NCI-H2171 treated with DMSO at 0.1 percent for 48 hours (cell line): ENCODE measurements around the gene OR2L2.
"Not testable (repeated sequence)": the region's sequence is repeated elsewhere in the genome, so short reads cannot be mapped to it uniquely, and the experiment has no call there.

Experiments
- DNase-seq: peaks from one replicate; lab custom pipeline; 2025; lab: John Stamatoyannopoulos, UW

OR2L2 gene, protein sequence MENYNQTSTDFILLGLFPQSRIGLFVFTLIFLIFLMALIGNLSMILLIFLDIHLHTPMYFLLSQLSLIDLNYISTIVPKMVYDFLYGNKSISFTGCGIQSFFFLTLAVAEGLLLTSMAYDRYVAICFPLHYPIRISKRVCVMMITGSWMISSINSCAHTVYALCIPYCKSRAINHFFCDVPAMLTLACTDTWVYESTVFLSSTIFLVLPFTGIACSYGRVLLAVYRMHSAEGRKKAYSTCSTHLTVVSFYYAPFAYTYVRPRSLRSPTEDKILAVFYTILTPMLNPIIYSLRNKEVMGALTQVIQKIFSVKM

DNA sequence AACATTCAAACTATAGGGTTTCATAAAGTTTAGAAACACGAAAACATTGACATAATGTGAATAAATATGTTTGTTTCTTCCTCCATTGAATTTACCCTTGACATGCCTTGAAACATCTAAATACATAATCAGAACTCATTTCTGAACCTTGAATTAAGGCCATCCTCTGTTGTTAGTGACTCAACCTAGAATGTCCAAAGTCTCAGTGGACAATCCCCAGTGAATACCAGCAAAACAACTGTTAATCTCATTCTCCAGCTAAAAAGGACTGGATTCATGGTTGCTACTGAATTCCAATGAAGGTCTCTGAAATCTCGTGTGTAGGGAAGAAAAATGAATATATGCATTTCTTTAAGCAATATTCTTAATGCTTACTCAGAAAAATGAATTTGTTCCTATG, at the start of gene OR2L2:
TSS of gene OR2L2 (plus strand) at position 301 of the 400 bp plus-strand sequence. CDS start 8,198 bp downstream, outside the sequence.
- DNase-seq, result no peak

DNA sequence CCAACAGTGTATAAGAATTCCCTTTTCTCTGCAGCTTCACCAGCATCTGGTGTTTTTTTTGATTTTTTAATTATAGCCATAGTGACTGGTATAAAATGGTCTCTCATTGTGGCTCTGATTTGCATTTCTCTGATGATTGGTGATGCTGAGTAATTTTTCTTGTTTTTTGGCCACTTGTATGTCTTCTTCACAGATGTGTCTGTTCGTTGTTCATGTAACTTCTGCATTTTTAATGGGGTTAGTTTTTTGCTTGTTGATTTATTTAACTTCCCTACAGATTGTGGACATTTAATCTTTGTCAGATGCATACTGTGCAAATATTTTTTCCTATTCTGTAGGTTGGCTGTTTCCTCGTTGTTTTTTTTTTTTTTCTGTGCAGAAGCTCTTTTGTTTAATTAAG, 36.9 kb upstream of the OR2L2 start:
- no peak for DNase-seq

DNA sequence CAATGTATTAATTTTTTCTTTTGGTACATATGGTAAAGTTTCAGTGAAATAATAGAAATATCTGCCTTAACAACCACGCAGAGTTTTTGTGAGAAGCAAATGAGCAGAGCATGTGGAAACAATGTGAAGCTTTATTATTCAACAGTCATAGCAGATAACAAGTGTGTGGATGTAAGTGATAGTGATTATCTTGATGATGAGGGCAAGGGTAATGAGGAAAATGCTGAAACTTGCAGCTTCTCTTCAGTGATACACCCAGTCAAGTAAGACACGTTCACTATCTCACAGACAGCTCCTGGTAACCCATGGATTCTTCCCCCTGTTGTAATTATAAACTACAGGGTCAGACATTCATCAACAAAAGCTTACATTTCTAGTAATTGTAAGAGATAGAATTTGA, 31.1 kb upstream of the OR2L2 start:
- no peak for DNase-seq

DNA sequence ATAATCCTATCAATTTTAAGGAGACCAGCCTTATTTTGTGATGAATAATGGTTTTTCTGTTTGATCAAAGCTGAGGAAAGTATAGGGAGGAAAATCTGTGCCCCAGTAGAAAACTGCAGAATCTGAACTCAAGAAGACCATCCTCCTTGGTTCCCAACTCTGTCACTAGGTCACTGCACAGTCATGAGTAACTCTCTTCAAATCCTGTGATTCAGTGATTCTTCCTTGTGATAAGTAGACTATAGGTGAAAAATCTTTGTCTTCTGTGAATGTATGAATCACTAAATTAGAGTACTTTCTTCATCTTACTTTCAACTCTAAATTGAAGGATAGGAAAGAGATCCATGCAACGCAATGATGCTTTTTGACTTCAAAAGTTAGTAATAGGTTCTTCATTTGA, 29.7 kb upstream of the OR2L2 start:
- no peak for DNase-seq

DNA sequence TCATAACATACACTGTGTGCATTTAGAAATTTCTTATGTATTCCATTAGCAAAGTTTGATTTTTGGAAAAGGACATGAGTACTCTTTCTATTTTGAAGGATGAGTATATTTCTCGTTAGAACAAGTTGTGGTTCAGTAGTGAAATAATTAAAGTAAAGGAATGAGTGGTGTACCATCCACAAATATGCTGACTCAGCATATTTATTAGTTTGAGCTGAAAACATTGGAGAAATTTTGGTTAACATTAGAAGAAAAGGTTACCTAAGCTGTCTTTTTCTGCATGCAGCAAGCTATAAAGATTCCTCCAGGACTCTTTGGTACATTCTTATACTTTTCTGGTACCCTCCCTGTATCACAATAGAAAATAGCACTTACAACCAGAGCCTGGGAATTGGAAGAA, 22.1 kb upstream of the OR2L2 start:
- DNase-seq, result no peak

DNA sequence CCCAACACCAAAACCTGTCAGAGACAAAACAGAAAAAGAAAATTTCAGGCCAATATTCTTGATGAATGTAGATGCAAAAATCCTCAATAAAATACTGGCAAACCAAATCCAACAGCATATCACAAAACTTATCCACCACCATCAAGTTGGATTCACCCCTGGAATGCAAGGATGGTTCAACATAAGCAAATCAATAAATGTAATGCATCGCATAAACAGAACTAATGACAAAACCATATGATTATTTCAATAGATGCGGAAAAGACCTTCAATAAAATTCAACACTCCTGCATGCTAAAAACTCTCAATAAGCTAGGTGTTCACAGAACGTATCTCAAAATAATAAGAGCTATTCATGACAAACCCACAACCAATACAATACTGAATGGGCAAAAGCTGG, 20.2 kb upstream of the OR2L2 start:
- DNase-seq, result no peak

DNA sequence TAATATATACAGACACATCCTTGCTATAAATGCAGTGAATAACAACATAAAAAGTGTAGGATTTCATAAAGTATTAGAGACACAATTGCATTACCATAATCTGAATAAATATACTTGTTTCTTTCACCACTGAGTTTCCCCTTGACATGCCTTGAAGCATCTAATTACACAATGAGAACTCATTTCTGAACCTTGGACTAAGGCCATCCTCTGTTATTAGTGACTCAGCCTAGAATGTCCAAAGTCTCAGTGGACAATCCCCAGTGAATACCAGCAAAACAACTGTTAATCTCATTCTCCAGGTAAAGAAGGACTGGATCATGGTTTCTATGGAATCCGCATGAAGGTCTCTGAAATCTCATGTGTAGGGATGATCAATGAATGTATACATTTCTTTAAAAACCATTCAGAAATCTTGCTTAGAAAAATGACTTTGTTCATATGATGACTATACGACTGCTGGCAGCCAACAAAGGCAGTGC, 16.6 kb upstream of the OR2L2 start, which contains the start of gene OR2L5:
TSS of gene OR2L5 (plus strand) at position 432 of the 482 bp plus-strand sequence. CDS start 8,288 bp downstream, outside the sequence.
- no peak for DNase-seq

DNA sequence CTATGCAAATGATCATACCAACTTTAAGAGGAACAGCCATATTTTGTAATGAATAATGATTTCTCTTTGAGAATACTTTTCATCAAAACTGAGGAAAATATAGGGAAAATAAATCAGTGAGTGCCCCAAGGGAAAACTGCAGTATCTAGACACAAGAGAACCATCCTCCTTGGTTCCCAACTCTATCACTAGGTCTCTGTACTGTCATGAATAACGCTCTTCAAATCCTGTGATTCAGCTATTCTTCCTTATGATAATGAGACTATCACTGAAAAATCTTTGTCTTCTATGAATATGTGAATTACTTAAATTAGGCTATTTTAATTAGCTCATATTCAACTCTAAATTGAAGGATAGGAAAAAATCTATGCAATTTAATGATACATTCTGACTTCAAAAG, 14.1 kb upstream of the OR2L2 start:
- DNase-seq, result no peak

DNA sequence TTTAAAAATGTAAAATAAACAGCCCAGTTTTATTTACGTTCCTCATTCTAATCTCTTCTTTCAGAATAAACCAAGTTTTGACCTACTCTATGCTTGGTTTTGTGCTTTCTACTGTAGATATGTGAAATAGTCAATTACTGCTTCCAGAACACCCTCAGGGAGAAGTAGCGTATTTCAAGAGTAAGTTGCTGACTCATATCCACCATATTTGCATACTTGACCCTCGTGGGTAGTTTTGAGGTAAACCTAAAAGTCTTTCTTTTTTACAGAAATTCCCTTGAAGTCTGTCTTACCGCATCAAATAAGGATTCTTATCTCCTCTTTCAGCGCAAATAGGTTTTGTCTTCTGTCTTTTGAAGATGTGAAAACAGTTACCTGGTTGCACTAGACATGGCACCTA, 15.3 kb downstream of the OR2L2 start:
- no peak for DNase-seq

DNA sequence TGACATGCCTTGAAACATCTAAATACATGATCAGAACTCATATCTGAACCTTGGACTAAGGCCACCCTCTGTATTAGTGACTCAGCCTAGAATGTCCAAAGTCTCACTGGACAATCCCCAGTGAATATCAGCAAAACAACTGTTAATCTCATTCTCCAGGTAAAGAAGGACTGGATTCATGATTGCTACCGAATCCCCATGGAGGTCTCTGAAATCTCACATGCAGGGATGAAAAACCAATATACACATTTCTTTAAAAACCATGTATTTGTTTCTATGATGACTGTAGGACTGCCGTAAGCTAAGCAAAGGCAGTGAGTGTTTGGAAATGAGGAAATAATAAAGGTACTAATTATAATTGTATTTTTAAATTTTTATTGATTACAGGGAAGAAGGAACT, 16.7 kb downstream of the OR2L2 start, which contains the start of gene OR2L3:
TSS of gene OR2L3 (plus strand) at position 301 of the 400 bp plus-strand sequence. CDS start 13,846 bp downstream, outside the sequence.
- no peak for DNase-seq

DNA sequence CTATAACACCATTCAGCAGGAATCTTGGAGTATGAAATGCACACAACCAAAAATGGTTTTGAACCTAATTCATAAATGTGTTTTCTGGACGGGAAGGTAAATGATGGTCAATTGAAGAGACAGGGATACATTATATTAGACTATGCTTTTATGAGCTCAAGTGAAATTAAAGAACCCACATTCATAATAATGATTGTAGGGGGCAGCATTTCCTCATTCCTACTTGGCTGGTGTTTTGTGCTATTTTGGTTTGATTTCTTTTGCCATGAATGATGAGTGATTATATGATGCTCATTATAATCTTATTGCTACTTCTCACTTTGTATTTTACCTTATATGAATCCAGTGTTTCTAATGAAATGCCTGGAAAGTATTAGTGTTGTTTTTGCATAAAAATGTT, 17.1 kb downstream of the OR2L2 start:
- DNase-seq, result no peak

DNA sequence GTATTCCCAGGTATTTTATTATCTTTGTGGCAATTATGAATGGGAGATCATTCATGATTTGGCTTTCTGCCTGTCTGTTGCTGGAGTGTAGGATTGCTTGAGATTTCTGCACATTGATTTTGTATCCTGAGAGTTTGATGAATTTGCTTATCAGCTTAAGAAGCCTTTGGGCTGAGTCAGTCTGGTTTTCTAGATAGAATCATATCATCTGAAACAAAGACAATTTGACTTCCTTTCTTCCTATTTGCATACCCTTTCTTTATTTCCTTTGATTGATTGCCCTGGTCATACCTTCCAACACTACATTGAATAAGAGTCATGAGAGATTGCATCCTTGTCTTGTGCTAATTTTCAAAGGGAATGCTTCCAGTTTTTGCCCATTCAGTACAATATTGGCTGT, 24.8 kb downstream of the OR2L2 start:
- DNase-seq, result no peak

DNA sequence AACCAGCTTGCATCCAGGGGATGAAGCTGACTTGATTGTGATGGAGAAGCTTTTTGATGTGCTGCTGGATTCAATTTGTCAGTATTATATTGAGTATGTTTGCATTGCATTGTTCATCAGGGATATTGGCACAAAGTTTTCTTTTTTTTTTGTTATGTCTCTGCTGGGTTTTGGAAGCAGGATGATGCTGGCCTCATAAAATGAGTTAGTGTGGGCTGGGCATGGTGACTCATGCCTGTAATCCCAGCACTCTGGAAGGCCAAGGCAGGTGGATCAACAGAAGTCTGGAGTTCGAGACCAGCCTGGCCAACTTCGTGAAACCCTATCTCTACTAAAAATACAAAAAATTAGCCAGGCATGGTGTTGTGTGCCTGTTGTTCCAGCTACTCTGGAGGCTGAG, 25.4 kb downstream of the OR2L2 start:
- DNase-seq, result no peak

DNA sequence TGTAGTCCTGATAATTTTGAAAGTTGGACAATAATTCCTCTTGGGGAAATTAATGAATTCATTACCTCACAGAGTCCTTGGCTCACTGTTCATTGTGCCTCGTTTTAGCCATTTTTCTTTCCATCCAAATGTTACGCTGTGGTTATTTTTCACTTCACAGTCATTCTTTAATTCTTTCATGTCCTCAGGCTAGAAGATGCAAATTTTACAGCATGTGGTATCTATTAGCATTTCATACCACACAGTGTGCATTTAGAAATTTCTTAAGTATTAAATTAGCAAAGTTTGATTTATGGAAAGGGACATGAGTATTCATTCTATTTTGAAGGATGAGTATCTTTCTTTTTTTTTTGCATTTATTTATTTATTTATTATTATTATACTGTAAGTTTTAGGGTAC, 35.2 kb downstream of the OR2L2 start:
- DNase-seq, result no peak

DNA sequence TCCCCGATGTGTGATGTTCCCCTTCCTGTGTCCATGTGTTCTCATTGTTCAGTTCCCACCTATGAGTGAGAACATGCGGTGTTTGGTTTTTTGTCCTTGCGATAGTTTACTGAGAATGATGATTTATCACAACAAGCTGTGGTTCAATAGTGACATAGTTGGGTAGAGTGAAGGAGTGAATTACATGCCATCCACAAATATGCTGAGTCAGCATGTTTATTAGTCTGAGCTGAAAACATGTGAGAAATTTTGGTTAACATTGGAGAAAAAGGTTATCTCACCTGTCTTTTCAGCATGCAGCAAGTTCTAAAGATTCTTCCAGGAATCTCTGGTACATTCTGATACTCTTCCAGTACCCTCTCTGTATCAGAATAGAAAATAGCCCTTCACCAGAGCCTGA, 35.7 kb downstream of the OR2L2 start:
- no peak for DNase-seq

DNA sequence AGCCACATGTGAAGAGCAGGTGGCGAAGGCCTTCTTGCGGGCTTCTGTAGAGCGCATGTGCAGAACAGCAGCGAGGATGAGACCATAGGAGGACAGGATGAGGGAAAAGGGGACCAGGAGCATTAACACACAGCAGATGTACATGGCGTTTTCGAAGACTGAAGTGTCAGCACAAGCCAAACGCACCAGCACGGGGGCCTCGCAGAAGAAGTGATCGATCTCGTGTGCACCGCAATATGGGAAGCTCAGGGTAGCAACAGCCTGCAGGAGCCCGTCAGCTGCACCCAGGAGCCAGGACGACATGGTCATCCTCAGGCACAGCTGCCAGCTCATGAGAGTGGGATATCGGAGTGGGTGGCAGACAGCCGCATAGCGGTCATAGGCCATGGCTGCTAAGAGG, 54.0 kb downstream of the OR2L2 start:
- not testable (repeated sequence) for DNase-seq
